Measurements from ENCODE around the gene TRIM40. TPM values are rescaled to one million over a fixed set of nuclear protein-coding genes. Genes with fewer than 3 reads are reported as not detected.

Gene TRIM40
- total RNA-seq, 5 donors from 2014 or later (not counting 1 experiment from before 2014, with no cell fraction given) = not detected

DNA sequence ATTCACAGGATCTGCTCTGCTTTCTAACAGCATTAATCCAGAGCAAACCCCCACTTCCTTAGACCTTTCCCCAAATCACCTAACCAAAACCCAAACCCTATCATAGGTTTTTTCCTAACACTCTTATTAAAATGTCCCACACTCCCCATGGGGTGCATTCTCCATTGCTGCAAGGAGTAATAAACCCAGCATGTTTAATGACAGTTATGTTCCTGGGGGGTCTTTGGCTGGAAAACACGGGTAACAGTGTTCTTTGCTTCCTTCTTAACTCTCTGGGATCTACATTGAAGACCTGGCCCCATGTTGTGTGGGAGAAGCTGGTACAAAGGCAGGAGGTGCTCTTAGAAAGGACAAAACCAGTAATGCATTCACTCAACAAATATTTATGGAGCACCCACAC, 39.1 kb upstream of the TRIM40 start:
- peaks cover 27 to 33% of the 10 kb centered on the region in 2 experiments for H3K4me1 ChIP-seq (ENCODE audit: control insufficient read depth in 1 of 2, extremely low read depth in 1 of 2, insufficient read depth in 2 of 2, low read length in 2 of 2)
- POLR2A ChIA-PET = interaction anchor here in 1 of 2 donors (0.6 kb wide), 1 partner anchor 8 kb away, joined by 3 read pairs; no protein-coding TSS in a partner anchor
- H3K36me3 ChIP-seq (ENCODE audit: control insufficient read depth in 2 of 2, extremely low read depth in 1 of 2, insufficient read depth in 1 of 2, low read length in 1 of 2) = no peaks in the 10 kb centered on the region
- Mint-ChIP-seq H3K27me3 (peaks cover 42 to 66% of the 10 kb centered on the region in 2 donors), H3K4me1 (peaks cover 35 to 43% (median 42%) of the 10 kb centered on the region in 3 donors), H3K9me3 (no peaks in the 10 kb centered on the region), H3K27ac (no peak overlapping the region), H3K4me3 (no peak overlapping the region), H3K36me3 (no peaks in the 10 kb centered on the region)
- WGBS (ENCODE audit: insufficient coverage) = no CpG with 5 or more reads among the region's 1 CpG
- no peak for ATAC-seq (replicated peaks in 1 of 4)
- H3K27ac ChIP-seq (ENCODE audit: low read length) = no peak overlapping the region
- DNase-seq = no peak
- H3K27me3 ChIP-seq (replicated peaks in 1 of 2; ENCODE audit: control insufficient read depth in 2 of 2, extremely low read depth in 1 of 2, insufficient read depth in 2 of 2, low read length in 1 of 2) = peaks cover 15 to 66% of the 10 kb centered on the region in 2 experiments
- H3K4me3 ChIP-seq (ENCODE audit: control insufficient read depth in 1 of 2, extremely low read depth in 1 of 2, low read length in 1 of 2) = no peak overlapping the region
- no peaks in the 10 kb centered on the region for H3K9me3 ChIP-seq
- CTCF ChIA-PET = interaction anchor here in 1 of 2 donors (0.6 kb wide), 1 partner anchor 46 kb away, joined by 4 read pairs; no protein-coding TSS in a partner anchor

GRCh38 chr6:30097902-30098768, 37.8 kb upstream of the TRIM40 start:
- Mint-ChIP-seq H3K27me3 (peaks cover 32 to 53% of the 10 kb centered on the region in 2 donors), H3K9me3 (no peaks in the 10 kb centered on the region), H3K4me1 (peaks cover 46 to 54% (median 52%) of the 10 kb centered on the region in 3 donors), H3K4me3 (peak overlapping the region in 1 of 3 donors; percentile 17), H3K36me3 (no peaks in the 10 kb centered on the region), H3K27ac (peak overlapping the region in 1 of 2 donors; percentile 1)
- ChIA-PET CTCF (interaction anchor here in 1 of 2 donors (0.6 kb wide), 1 partner anchor 1032 kb away, joined by 3 read pairs; no protein-coding TSS in a partner anchor), POLR2A (no interaction called here)
- Histone ChIP-seq H3K27ac (ENCODE audit: low read length) (no peak overlapping the region), H3K9me3 (no peaks in the 10 kb centered on the region), H3K27me3 (replicated peaks in 1 of 2; ENCODE audit: control insufficient read depth in 2 of 2, extremely low read depth in 1 of 2, insufficient read depth in 2 of 2, low read length in 1 of 2) (peaks cover 12 to 56% of the 10 kb centered on the region in 2 experiments), H3K36me3 (ENCODE audit: control insufficient read depth in 2 of 2, extremely low read depth in 1 of 2, insufficient read depth in 1 of 2, low read length in 1 of 2) (no peaks in the 10 kb centered on the region), H3K4me1 (ENCODE audit: control insufficient read depth in 1 of 2, extremely low read depth in 1 of 2, insufficient read depth in 2 of 2, low read length in 2 of 2) (peaks cover 39 to 40% of the 10 kb centered on the region in 2 experiments), H3K4me3 (ENCODE audit: control insufficient read depth in 1 of 2, extremely low read depth in 1 of 2, low read length in 1 of 2) (no peak overlapping the region)
- WGBS (ENCODE audit: insufficient coverage) = 35% methylated on average over 3 of the region's 4 CpGs
- ATAC-seq (replicated peaks in 1 of 4) (peak; percentile 31 to 86 (median 57)), DNase-seq (peak in 2 of 35 experiments; percentile 10 to 38)

DNA sequence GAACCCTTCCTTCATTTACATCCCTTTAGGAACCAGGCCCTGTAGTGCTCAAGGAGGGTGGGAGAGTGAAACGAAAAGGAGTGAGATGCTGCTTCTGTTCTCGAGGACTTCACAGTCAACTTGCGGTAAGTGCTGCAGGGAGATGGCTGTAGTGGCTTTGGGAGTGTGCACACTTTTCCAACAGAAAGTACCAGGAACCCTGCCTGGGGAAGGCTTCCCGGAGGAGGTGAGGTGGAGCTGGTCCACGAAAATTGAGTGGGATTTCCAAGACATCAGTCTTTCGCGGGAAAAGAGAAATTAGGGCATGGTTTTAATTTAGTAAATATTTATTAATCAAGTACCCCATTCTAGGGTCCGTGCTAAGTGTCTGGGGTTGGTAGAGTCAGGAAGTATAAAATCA, 35.8 kb upstream of the TRIM40 start:
- peaks cover 24 to 44% of the 10 kb centered on the region in 2 donors for H3K27me3 Mint-ChIP-seq
- no peak for ATAC-seq (replicated peaks in 1 of 4)
- no peak overlapping the region for H3K4me3 ChIP-seq (ENCODE audit: control insufficient read depth in 1 of 2, extremely low read depth in 1 of 2, low read length in 1 of 2)
- no peaks in the 10 kb centered on the region for H3K36me3 ChIP-seq (ENCODE audit: control insufficient read depth in 2 of 2, extremely low read depth in 1 of 2, insufficient read depth in 1 of 2, low read length in 1 of 2)
- DNase-seq = no peak
- no peaks in the 10 kb centered on the region for H3K36me3 Mint-ChIP-seq
- 100% methylated on average over 1 of the region's 8 CpGs for WGBS (ENCODE audit: insufficient coverage)
- no peak overlapping the region for H3K27ac ChIP-seq (ENCODE audit: low read length)
- H3K27ac Mint-ChIP-seq = no peak overlapping the region
- ChIA-PET CTCF (interaction anchor here in 1 of 2 donors (0.7 kb wide), 1 partner anchor 31 kb away, joined by 3 read pairs; no protein-coding TSS in a partner anchor), POLR2A (no interaction called here)
- H3K4me1 Mint-ChIP-seq = peaks cover 52 to 60% (median 52%) of the 10 kb centered on the region in 3 donors
- H3K9me3 Mint-ChIP-seq = no peaks in the 10 kb centered on the region
- no peaks in the 10 kb centered on the region for H3K9me3 ChIP-seq
- peaks cover 43 to 47% of the 10 kb centered on the region in 2 experiments for H3K4me1 ChIP-seq (ENCODE audit: control insufficient read depth in 1 of 2, extremely low read depth in 1 of 2, insufficient read depth in 2 of 2, low read length in 2 of 2)
- H3K27me3 ChIP-seq (replicated peaks in 1 of 2; ENCODE audit: control insufficient read depth in 2 of 2, extremely low read depth in 1 of 2, insufficient read depth in 2 of 2, low read length in 1 of 2) = peaks cover 17 to 49% of the 10 kb centered on the region in 2 experiments
- peak overlapping the region; percentile 52 to 64 (median 63) for H3K4me3 Mint-ChIP-seq

- peak in 5 of 35 experiments; percentile 5 to 33 (median 8) for DNase-seq
- Histone ChIP-seq H3K4me3 (ENCODE audit: control insufficient read depth in 1 of 2, extremely low read depth in 1 of 2, low read length in 1 of 2) (peak overlapping the region; percentile 39 to 49), H3K4me1 (ENCODE audit: control insufficient read depth in 1 of 2, extremely low read depth in 1 of 2, insufficient read depth in 2 of 2, low read length in 2 of 2) (peaks cover 43 to 47% of the 10 kb centered on the region in 2 experiments), H3K27ac (ENCODE audit: low read length) (no peak overlapping the region), H3K36me3 (ENCODE audit: control insufficient read depth in 2 of 2, extremely low read depth in 1 of 2, insufficient read depth in 1 of 2, low read length in 1 of 2) (no peaks in the 10 kb centered on the region), H3K9me3 (no peaks in the 10 kb centered on the region), H3K27me3 (replicated peaks in 1 of 2; ENCODE audit: control insufficient read depth in 2 of 2, extremely low read depth in 1 of 2, insufficient read depth in 2 of 2, low read length in 1 of 2) (peaks cover 17 to 46% of the 10 kb centered on the region in 2 experiments)
- POLR2A ChIA-PET = no interaction called here
- no peak for ATAC-seq (replicated peaks in 1 of 4)
- peak overlapping the region in 1 of 2 donors; percentile 43 for H3K27ac Mint-ChIP-seq
- CTCF ChIA-PET = interaction anchor here in 1 of 2 donors (1.6 kb wide), 1 partner anchor 31 kb away, joined by 12 read pairs; no protein-coding TSS in a partner anchor
- no peaks in the 10 kb centered on the region for H3K9me3 Mint-ChIP-seq
- WGBS (ENCODE audit: insufficient coverage) = 6% methylated on average over 22 of the region's 47 CpGs
- H3K36me3 Mint-ChIP-seq = no peaks in the 10 kb centered on the region
- H3K4me1 Mint-ChIP-seq = peaks cover 52 to 60% (median 52%) of the 10 kb centered on the region in 3 donors
- peaks cover 24 to 39% of the 10 kb centered on the region in 2 donors for H3K27me3 Mint-ChIP-seq
- H3K4me3 Mint-ChIP-seq = peak overlapping the region; percentile 77 to 86 (median 82)
These were observed 35.1 kb upstream of the TRIM40 start for GRCh38 chr6:30100585-30101443.

DNA sequence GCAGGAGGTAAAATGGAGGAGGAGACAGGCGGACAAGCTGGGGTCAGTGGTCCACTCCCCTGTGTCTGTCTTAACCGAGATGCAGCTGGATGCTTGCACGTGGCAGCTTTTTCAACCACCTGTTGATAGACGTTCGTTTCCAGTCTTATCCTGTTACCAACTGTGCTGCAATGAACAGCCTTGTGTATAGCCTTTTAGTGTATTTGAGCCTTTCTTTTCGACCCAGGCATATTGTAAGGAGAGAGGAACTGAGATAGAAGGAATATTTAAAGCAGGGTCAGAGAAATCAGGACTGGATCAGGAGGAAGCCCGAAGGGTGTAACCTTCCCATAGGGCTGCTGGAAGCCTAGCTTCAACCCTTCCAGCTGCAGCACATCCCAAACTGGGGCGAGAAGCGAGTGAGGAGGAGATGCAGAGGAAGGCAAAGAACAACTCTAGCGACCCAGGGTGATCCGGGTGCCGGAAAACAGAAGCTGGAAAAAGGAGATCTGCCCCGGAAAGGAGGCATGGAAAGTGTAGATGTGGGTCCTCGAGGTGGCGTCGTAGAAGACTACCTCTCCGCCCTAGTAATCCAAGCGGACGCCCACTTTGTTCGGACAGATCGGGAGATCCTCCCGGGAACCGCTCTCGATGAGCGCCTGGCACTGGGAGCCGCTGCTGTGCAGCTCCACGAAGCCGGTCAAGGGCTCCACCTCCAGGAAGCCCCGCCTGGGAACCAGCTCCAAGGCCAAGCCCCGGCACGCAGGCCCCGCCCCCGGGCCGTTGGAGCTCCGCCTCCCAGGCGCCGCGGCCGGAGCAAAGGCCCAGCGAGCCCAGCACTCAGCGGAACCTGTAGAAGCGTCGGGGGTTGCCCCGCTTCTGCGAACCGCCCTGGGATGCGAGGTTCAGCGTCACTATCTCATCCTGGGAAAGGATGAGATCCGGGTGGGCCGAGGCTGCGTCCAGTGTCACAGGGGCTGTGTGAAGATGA, 34.2 kb upstream of the TRIM40 start:
- POLR2A ChIA-PET = no interaction called here
- Mint-ChIP-seq H3K4me3 (peak overlapping the region; percentile 77 to 86 (median 82)), H3K36me3 (no peaks in the 10 kb centered on the region), H3K9me3 (no peaks in the 10 kb centered on the region), H3K27ac (peak overlapping the region; percentile 43 to 77), H3K4me1 (peaks cover 52 to 60% (median 52%) of the 10 kb centered on the region in 3 donors), H3K27me3 (peaks cover 24 to 44% of the 10 kb centered on the region in 2 donors)
- peak in 26 of 35 experiments; percentile 5 to 70 (median 25) for DNase-seq
- peak overlapping the region; percentile 21 for H3K27ac ChIP-seq (ENCODE audit: low read length)
- under 1% methylated on average over 38 of the region's 51 CpGs for WGBS (ENCODE audit: insufficient coverage)
- H3K4me1 ChIP-seq (ENCODE audit: control insufficient read depth in 1 of 2, extremely low read depth in 1 of 2, insufficient read depth in 2 of 2, low read length in 2 of 2) = peaks cover 43 to 47% of the 10 kb centered on the region in 2 experiments
- H3K9me3 ChIP-seq = no peaks in the 10 kb centered on the region
- no peaks in the 10 kb centered on the region for H3K36me3 ChIP-seq (ENCODE audit: control insufficient read depth in 2 of 2, extremely low read depth in 1 of 2, insufficient read depth in 1 of 2, low read length in 1 of 2)
- H3K27me3 ChIP-seq (replicated peaks in 1 of 2; ENCODE audit: control insufficient read depth in 2 of 2, extremely low read depth in 1 of 2, insufficient read depth in 2 of 2, low read length in 1 of 2) = peaks cover 17 to 52% of the 10 kb centered on the region in 2 experiments
- peak overlapping the region; percentile 39 to 49 for H3K4me3 ChIP-seq (ENCODE audit: control insufficient read depth in 1 of 2, extremely low read depth in 1 of 2, low read length in 1 of 2)
- peak; percentile 36 to 52 (median 41) for ATAC-seq (replicated peaks in 1 of 4)
- CTCF ChIA-PET = interaction anchor here in 1 of 2 donors (1.6 kb wide), 1 partner anchor 30 kb away, joined by 12 read pairs; no protein-coding TSS in a partner anchor

Measured in T-cell (primary cell).